HG02623 (cell line): ENCODE results near the gene CFAP126.
"Not testable (repeated sequence)": the region's sequence is repeated elsewhere in the genome, so short reads cannot be mapped to it uniquely, and the experiment has no call there.

Experiments
- ATAC-seq: cut with Tn5 transposase; IDR thresholded peaks from one replicate; pipeline ENCODE4 v1.9.1; 2021; ENCODE audit warnings: moderate library complexity; ENCODE audit not compliant: unreplicated experiment

The CFAP126 gene

GRCh38 chr1:161382214-161383019, 14.7 kb upstream of the CFAP126 start:
- ATAC-seq, result no peak

- no peak for ATAC-seq
These were observed 14.0 kb upstream of the CFAP126 start for GRCh38 chr1:161381707-161382106.

DNA sequence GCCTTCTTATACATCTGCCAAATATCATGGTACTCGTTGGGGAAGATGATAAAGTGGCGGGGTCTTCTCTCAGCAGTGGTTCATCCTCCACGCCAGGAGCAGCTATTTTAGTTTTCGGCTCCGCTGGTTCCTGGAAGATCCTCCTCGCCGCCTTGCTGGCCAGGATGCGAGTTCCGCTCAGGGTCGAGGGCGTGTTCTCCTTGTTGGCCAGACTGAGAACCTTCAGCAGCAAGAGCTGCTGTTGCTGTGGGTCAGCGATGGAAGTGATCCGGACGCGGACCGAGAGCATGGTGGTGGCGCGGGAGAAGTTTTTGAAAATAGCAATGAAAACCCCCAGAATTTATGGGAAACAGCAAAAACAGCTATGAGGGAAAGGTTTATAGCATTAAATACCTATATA, 11.4 kb upstream of the CFAP126 start:
- ATAC-seq, result no peak

GRCh38 chr1:161378014-161378413, 10.3 kb upstream of the CFAP126 start:
- ATAC-seq, result no peak

GRCh38 chr1:161374373-161374772, 6.7 kb upstream of the CFAP126 start:
- no peak for ATAC-seq

DNA sequence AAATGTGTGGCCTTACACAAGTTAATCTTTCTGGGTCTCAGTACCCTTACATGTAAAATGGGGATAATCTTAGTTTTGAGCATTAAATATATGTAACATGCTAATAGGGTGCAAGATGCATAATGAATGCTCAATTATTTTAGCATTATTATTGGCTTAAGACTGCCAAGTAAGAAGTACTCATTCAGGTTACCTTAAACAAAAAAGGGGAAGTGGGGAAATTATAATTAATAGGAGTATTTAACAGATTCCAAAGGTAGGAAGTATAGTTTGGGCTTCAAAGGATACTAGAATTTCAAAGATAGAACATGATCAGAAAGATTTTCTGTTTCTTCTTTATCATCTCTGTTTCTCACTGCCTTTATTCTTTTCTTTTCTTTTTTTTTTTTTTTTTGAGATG, 5.8 kb upstream of the CFAP126 start:
- ATAC-seq, result no peak

GRCh38 chr1:161365207-161365606, 2.5 kb downstream of the CFAP126 start:
- ATAC-seq, result no peak

GRCh38 chr1:161364332-161364731, 3.3 kb downstream of the CFAP126 start:
- no peak for ATAC-seq

DNA sequence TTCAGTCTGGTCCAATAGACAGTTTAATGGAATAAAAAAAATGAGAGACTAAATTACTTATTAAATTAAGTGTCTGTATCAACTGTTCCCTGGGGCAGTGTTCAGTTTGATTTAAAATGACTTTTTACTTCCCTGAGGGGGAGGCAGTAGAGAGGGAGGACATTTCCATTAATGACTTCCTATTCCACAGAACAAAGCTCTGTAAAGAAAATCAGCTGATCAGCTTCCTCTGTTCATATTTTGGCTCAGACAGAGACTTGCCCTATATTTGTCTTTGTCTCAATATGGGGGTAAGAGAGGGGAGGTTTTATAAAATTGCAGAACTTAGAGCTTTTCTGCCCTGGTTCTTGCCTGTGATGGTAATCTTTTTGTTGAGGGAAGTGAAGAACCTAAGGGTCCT, 8.4 kb downstream of the CFAP126 start:
- ATAC-seq, result no peak

DNA sequence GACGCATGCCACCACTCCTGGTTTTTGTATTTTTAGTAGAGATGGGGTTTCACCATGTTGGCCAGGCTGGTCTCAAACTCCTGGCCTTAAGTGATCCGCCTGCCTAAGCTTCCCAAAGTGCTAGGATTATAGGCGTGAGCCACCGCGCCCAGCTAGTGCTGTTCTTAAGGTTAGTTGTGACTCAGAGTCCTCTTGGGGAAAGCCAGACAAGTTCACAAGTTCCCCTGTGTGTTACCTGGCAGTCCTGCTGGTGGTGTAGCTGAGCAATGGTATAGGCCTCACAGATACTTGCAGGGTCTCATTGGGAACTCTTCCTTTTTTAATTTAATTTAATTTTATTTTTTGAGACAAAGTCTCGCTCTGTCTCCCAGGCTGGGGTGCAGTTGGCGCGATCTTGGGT, 10.6 kb downstream of the CFAP126 start:
- no peak for ATAC-seq

DNA sequence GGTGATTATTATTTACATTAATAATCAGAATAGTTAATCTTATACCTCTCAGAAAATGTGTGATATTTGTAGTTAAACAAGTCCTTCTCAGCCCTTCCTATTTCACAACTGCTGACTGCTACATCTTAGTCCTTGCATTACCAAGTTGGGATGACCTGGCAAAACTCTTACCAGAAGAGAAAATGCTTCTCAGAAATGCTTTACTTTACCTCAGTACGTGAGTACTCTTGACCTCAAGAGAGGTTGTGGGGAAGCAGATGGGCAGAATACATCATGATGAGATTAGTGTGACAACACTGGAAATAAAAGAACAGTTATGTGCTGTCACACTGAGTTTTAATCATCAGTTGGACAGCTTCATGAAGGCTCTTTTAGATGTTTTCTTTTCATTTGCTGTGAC, 16.2 kb downstream of the CFAP126 start:
- ATAC-seq, result no peak

DNA sequence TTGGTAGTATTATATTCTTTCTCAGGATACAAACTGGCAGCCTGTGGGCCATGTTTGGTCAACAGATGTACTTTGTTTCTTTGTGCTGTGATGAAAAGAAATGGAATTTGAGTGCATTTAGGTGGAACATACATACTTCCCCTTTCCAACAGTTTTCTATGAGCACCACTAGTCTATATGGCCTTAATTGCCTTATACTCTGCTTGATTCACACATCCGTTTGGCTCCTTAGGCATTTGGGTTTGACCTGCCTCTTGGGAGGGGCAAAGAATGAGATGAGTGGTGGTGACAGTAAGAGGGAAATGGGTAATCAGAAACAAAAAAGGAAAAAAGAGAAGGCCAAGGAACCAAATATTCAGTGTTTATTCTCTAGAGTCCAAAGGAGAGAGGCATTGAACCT, 17.0 kb downstream of the CFAP126 start:
- no peak for ATAC-seq

- ATAC-seq, result no peak
These were observed 24.9 kb downstream of the CFAP126 start for GRCh38 chr1:161342821-161343220.

- ATAC-seq, result no peak
These were observed 25.5 kb downstream of the CFAP126 start for GRCh38 chr1:161342177-161342576.

- ATAC-seq, result no peak
These were observed 31.9 kb downstream of the CFAP126 start for GRCh38 chr1:161335796-161336195.

DNA sequence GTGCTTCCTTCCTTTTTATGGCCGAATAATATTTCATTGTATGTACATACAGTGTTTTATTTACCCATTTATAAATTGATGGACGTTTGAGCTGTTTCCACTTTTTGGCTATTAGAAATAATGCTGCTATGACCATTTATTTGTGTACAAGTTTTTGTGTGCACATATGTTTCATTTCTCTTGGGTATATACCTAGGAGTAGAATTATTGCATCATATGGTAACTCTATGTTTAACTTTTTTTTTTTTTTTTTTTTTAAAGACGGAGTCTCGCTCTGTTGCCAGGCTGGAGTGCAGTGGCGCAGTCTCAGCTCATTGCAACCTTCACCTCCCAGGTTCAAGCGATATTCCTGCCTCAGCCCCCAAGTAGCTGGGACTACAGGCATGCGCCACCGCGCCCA, 34.5 kb downstream of the CFAP126 start:
- no peak for ATAC-seq

DNA sequence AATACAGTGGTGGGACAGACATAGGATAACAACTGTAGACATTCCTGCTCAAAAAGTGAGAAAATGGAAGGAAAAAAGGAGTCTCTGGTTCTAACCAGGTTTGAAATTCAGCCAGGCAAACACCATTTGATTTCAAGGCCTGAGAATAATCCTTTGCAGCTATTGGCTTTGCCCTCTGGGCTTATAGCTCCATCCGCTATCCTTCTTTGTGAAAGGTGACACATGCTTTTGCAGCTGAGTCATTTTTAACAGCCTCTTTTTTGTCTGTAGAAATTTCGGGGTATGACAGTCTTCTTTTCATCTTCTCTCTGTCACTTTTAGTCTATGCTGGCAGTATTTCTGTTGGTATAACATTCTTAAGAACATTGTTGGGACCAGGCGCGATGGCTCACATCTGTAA, 37.3 kb downstream of the CFAP126 start:
- ATAC-seq, result no peak

- ATAC-seq, result no peak
These were observed 43.7 kb downstream of the CFAP126 start for GRCh38 chr1:161324020-161324419.

GRCh38 chr1:161315841-161316674, 51.6 kb downstream of the CFAP126 start:
- not testable (repeated sequence) for ATAC-seq
